ENCODE data around the gene SPATA32.

SPATA32 gene

DNA sequence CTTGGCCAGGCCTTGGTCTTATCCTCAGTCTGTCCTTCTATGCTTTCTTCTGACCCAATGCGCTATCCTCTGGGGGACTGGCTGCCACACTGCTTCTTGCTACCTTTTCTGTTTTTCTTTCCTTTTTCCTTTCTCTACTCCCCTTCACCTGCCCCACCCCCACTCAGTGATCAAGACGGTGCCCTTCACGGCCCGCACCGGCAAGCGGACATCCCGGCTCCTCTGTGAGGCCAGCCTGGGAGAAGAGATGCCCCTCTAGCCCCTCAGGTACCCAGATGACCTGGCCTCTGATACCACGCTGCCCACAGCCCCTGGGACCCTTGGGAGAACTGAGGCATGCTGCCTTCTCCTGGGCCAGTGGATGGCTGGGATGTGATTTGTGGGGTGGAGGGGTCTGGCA lies 15.6 kb downstream of the SPATA32 start:
- no peak for DNase-seq

DNA sequence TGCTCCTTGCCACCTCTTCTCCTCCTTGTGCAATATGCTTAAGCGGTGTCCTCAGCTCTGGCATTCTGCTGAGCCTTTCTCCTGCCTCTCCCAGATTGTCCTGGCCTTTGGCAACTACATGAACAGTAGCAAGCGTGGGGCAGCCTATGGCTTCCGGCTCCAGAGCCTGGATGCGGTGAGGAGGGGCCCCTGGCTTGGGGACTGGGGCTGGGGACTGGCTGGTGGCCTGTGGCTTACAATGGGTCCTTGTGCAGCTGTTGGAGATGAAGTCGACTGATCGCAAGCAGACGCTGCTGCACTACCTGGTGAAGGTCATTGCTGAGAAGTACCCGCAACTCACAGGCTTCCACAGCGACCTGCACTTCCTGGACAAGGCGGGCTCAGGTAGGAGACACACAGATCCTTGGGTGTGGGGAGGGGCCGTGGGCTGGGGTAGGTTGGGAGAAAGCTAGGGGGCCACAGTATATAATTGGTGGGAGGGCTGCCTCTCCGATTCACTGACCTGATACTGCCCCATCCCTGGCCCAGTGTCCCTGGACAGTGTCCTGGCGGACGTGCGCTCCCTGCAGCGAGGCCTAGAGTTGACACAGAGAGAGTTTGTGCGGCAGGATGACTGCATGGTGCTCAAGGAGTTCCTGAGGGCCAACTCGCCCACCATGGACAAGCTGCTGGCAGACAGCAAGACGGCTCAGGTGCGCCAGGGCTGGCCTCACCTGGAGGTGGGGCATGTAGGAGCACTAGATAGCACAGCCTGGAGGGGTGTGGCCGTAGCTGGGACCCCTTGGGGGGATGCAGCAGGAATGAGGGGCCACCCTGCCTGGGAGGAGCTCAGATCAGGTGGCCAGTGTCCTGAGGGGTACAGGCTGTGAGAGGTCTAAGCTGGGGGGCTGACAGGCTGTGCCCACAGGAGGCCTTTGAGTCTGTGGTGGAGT lies 16.9 kb downstream of the SPATA32 start:
- DNase-seq, result no peak

DNA sequence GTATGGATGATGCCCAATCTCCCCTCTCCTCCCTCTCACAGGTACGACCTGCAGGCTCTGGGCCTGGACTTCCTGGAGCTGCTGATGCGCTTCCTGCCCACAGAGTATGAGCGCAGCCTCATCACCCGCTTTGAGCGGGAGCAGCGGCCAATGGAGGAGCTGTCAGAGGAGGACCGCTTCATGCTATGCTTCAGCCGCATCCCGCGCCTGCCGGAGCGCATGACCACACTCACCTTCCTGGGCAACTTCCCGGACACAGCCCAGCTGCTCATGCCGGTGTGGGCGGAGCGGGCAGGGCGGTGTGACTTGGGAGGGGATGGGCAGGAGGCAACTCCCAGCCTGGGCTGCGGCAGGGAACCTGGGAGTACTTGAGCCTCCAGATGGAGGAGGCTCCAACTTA lies 18.1 kb downstream of the SPATA32 start:
- no peak for DNase-seq

GRCh38 chr17:45242029-45242414 lies 19.9 kb downstream of the SPATA32 start:
- DNase-seq, result no peak

DNA sequence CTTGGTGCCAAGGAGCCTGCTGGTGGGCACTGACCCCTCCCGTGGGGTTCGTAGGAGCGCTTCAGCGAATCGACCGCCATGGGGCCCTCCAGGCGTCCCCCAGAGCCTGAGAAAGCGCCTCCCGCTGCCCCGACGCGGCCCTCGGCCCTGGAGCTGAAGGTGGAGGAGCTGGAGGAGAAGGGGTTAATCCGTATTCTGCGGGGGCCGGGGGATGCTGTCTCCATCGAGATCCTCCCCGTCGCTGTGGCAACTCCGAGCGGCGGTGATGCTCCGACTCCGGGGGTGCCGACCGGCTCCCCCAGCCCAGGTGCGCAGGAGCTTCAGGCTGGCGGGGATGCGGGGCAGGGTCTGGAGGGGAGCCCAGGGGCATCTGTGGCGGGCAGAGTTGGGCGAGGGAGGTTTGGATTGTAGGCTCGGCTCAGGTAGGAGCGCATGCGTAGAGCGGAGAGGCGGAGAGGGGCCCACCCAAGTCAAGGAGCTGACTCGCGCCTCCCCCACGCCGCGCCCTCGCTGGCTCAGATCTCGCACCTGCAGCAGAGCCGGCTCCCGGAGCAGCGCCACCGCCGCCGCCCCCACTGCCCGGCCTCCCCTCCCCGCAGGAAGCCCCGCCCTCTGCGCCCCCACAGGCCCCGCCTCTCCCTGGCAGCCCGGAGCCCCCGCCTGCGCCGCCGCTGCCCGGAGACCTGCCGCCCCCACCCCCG lies 20.4 kb downstream of the SPATA32 start:
- peak; percentile 78 for DNase-seq

DNA sequence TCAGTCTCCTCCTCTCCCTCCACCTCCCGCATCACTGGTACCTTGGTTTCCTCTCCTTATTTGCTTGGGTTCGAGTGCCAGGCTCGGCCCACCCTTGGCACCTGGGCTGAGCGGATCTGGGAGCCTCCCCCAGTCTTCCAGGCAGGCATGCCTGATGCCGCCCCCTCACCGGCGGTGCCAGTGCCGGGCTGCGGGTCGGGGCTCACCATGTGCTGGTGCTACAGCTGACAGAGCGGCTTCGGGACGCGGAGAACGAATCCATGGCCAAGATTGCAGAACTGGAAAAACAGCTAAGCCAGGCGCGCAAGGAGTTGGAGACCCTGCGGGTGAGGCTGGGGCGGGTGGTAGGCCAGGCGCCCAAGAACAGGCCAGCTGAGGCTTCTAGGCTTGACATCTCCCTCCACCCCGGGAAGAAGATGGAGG lies 21.0 kb downstream of the SPATA32 start:
- DNase-seq, result no peak

DNA sequence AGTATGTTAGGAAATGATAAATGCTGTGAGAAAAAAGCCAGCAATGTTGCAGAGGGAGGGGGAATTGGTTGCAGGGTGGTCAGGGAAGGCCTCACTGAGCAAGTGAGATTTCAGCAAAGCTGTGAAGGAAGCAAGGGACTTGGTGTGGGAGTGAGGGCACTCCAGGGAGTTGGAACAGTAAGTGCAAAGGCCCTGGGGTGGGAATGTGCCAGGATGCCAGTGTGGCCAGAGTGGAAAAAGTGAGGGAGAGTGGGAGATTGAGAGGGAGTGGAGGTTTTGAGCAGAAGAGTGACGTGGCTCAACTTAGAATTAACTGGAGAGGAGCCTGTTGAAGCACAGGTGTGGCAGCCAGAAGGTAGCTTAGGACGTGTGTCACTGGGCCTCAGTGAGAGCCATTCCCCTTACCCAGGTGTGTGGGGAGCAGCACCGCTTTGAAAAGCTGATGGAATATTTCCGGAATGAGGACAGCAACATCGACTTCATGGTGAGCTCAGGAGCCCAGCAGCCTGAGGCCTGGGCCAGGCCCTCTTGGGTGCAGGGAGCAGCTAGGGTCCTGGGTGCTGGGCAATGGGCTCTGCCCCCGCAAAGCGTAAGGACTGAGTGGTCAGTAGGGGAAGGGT lies 23.6 kb downstream of the SPATA32 start:
- DNase-seq, result no peak

- DNase-seq, result no peak
Observed at GRCh38 chr17:45237686-45238085, 24.2 kb downstream of the SPATA32 start.

- no peak for DNase-seq
Observed at GRCh38 chr17:45236282-45236606, 25.6 kb downstream of the SPATA32 start.

DNA sequence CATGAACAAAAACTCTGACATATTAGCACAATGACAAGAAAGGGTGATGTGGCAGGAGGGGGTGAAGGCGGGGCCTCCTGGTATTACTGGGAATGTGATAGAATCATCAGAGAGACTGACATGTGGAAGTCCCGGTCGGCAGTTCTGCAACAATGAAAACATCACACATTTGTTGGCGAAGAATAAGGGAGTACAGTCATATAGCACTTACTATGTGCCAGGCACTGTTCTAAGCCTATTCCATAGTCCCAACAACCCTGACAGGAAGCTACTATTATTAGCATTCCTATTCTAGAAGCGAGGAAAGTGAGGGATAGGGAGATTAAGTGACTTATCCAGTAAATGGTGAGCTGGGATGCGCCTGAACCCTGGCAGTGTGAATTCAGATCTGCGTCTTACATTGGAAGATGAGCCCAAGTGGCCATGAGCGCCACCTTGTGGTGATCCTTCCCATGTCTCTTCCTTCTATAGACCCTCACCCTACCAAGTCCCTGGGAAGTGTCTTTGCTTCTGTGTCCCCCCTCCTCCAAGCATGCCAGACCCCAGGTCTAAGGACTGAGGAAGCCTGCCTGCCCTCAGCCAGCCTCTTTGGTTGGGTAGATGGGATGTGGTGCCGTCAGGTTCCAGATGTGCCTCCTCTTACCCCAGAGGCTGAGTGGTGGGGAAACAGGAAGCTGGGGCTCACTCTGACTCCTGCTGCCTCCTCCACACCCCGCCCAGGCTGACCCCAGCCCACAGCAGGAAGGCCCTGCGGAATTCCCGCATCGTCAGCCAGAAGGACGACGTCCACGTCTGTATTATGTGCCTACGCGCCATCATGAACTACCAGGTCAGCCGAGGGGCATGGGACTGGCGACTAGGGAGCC lies 26.2 kb downstream of the SPATA32 start:
- DNase-seq, result peak; percentile 79

- DNase-seq, result no peak
Observed at GRCh38 chr17:45234641-45235415, 27.1 kb downstream of the SPATA32 start.

- no peak for DNase-seq
Observed at GRCh38 chr17:45233423-45233924, 28.4 kb downstream of the SPATA32 start.

- DNase-seq, result no peak
Observed at GRCh38 chr17:45232514-45233422, 29.1 kb downstream of the SPATA32 start.

DNA sequence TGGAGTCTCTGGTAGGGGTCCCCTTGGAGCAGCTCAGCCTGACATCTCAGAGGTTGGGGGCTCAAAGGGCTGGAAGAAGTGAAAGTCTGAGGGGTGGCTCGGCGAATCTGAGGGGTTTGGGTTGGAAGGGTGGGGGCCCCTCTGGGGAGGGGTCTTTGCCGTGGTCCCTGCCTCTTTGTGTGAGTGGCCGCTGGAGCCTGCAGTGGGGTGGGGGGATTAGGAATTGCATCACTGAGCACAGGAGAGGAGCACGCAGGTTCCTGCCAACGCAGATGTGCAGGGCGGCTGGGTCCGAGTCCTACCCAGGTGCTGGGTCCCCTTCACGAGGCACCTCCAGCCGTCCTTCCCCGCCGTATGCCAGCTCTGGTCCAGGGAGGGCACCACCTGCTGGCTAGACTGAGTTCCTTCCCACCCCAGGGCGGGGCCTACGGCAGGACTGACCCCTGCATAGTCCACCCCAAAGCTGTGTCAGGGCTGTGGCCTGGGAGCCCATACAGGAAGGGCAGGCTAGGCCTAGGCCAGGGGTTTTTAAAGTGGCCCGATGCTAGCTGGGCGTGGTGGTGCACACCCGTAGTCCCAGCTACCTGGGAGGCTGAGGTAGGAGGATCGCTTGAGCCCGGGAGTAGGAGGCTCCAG lies 30.3 kb downstream of the SPATA32 start:
- DNase-seq, result no peak

- DNase-seq, result no peak
Observed at GRCh38 chr17:45230787-45231480, 31.0 kb downstream of the SPATA32 start.

DNA sequence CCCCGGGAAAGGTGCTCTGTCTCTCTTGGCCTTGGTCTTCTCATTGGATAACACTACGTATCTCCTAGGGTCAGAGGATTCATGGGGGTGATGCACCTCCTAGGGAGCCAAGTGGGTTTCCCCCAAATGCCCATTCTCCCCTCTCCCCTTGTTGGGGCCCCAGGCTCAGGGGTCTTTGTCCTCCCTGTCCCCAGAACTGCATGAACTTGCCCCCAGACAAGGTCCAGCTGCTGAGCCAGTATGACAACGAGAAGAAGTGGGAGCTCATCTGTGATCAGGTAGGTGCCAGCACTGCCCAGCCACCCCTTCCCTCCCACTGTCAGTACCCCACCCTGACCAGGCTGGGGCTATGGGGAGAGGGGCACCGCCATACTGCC lies 31.5 kb downstream of the SPATA32 start:
- DNase-seq, result no peak

GRCh38 chr17:45229681-45230409 lies 32.0 kb downstream of the SPATA32 start:
- no peak for DNase-seq

DNA sequence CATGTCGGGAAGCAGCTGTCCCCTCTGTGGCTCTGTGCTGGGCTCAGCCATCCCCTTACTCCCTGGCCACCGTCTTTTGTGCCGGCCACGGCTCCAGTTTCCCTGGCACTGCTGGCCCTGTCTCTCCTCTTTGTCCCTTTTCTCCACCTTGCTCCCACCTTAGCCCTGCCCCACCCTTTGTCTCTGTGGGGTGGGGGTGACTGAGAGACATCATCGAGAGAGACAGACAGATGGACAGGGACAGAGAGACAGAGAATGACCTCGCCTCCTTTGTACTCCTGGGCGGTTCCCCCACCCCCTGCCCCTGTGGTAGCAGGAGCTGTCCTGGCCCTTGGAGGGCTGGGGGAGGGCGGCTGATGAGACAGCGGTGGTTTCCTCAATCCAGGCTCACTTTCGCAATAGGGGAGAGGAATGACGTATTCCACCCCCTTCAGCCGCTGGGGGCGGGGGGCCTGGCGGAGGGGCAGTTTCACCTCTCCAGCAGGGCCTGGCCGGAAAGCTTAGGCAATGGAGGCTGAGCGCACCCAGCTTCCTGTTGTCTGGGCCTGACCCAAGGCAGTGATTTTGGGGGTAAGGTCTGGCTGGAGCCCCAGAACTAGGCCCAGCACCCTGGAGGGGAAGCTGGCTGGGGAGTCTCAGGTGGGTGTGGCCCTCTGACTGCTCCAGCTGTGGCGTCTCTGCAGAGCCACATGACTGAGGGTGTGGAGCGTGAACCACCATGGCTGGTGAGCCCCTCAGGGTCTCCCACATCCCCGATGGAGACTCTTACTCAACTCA lies 32.9 kb downstream of the SPATA32 start:
- DNase-seq, result no peak
